OCI-LY3 (cell line): ENCODE results near the gene ZNF564.

Source experiments
- H2AFZ ChIP-seq: fragments of 200-600, 300-600 bp; shearing (Covaris generic); 2 replicates; pipeline ENCODE4 v1.6.0; 2014; ENCODE audit warnings: antibody characterized with exemption, low read depth, low read length
- H3K27ac ChIP-seq: fragments of 200-600, 300-600 bp; sonication (generic); 2 replicates; pipeline ENCODE4 v1.5.1; 2014; ENCODE audit warnings: mild to moderate bottlenecking, low read length, moderate library complexity, mixed read lengths
- H3K27me3 ChIP-seq: fragments of 200-600, 300-600 bp; sonication (generic); 2 replicates; pipeline ENCODE4 v1.6.1; 2014; ENCODE audit warnings: low read depth, low read length, mixed read lengths
- H3K36me3 ChIP-seq: fragments of 200-600, 300-600 bp; sonication (generic); replicated peaks from 2 replicates; pipeline ENCODE3; 2014; ENCODE audit warnings: low read depth, low read length, mixed read lengths
- H3K4me1 ChIP-seq: fragments of 300-600, 200-600 bp; sonication (generic); 2 replicates; pipeline ENCODE4 v1.6.1; 2014; ENCODE audit warnings: low read length, mixed read lengths
- H3K4me2 ChIP-seq: fragments of 200-600, 300-600 bp; sonication (generic); 2 replicates; pipeline ENCODE4 v1.6.1; 2014; ENCODE audit warnings: low read length, mixed read lengths
- H3K4me3 ChIP-seq: fragments of 300-600, 200-600 bp; sonication (generic); 2 replicates; pipeline ENCODE4 v1.5.1; 2014; ENCODE audit warnings: antibody characterized with exemption, mild to moderate bottlenecking, low read length, moderate library complexity
- H3K79me2 ChIP-seq: fragments of 300-600, 200-600 bp; shearing (Covaris generic); 2 replicates; pipeline ENCODE4 v1.6.1; 2014; ENCODE audit warnings: mild to moderate bottlenecking, low read length, mixed read lengths
- H3K9ac ChIP-seq: fragments of 300-600, 200-600 bp; shearing (Covaris generic); 2 replicates; pipeline ENCODE4 v1.6.0; 2014; ENCODE audit warnings: mild to moderate bottlenecking, low read length, moderate library complexity
- H3K9me3 ChIP-seq: fragments of 200-600, 300-600 bp; shearing (Covaris generic); 2 replicates; pipeline ENCODE4 v1.6.1; 2014; ENCODE audit warnings: low read length, mixed read lengths; ENCODE audit not compliant: insufficient read depth
- H4K20me1 ChIP-seq: fragments of 200-600, 300-600 bp; sonication (generic); 2 replicates; pipeline ENCODE4 v1.6.1; 2016; ENCODE audit warnings: low read length, mixed read lengths; ENCODE audit not compliant: insufficient read depth
- CTCF ChIP-seq: fragments of 200-600, 300-600 bp; sonication (generic); IDR thresholded peaks from 2 replicates; pipeline ENCODE4 v1.5.1; 2014; ENCODE audit warnings: antibody characterized with exemption, low read length, low read depth
- EZH2phosphoT487 ChIP-seq: fragments of 200-600 bp; shearing (Covaris generic); IDR thresholded peaks from 2 replicates; pipeline ENCODE4 v1.6.1; 2018; ENCODE audit warnings: antibody characterized with exemption, mixed run types, low read depth

Gene ZNF564

GRCh38 chr19:12543855-12544254 lies 7.4 kb downstream of the ZNF564 start:
- TF ChIP-seq CTCF (no peak), EZH2phosphoT487 (no peak)
- Histone ChIP-seq H3K4me3 (no peak overlapping the region), H4K20me1 (0 out of 2 replicates have a peak, but pooled peaks cover 6% of the 10 kb centered on the region), H3K9ac (no peak overlapping the region), H3K36me3 (peaks cover 63% of the 10 kb centered on the region), H3K4me1 (no peaks in the 10 kb centered on the region), H3K9me3 (peaks cover 6% of the 10 kb centered on the region), H2AFZ (no peak overlapping the region), H3K27ac (no peak overlapping the region), H3K27me3 (no peaks in the 10 kb centered on the region), H3K4me2 (no peak overlapping the region), H3K79me2 (peaks cover 58% of the 10 kb centered on the region)

GRCh38 chr19:12527034-12527836 lies 24.0 kb downstream of the ZNF564 start:
- no peaks in the 10 kb centered on the region for H3K4me1 ChIP-seq
- peaks cover 5% of the 10 kb centered on the region for H3K79me2 ChIP-seq
- H3K9ac ChIP-seq: no peak overlapping the region
- H3K27me3 ChIP-seq: no peaks in the 10 kb centered on the region
- no peak overlapping the region for H3K4me3 ChIP-seq
- H4K20me1 ChIP-seq: no peaks in the 10 kb centered on the region
- H2AFZ ChIP-seq: no peak overlapping the region
- TF ChIP-seq EZH2phosphoT487 (no peak), CTCF (no peak)
- H3K36me3 ChIP-seq: peaks cover 87% of the 10 kb centered on the region
- no peak overlapping the region for H3K4me2 ChIP-seq
- no peak overlapping the region for H3K27ac ChIP-seq
- H3K9me3 ChIP-seq: peaks cover 80% of the 10 kb centered on the region

- Histone ChIP-seq H3K36me3 (peaks cover 88% of the 10 kb centered on the region), H3K9me3 (peaks cover 81% of the 10 kb centered on the region)
- TF ChIP-seq EZH2phosphoT487 (no peak), CTCF (no peak)
Observed at GRCh38 chr19:12526542-12526941, 24.7 kb downstream of the ZNF564 start.

GRCh38 chr19:12521996-12522395 lies 29.3 kb downstream of the ZNF564 start:
- H3K4me3 ChIP-seq: no peak overlapping the region
- H3K4me1 ChIP-seq: no peaks in the 10 kb centered on the region
- no peaks in the 10 kb centered on the region for H3K79me2 ChIP-seq
- H3K36me3 ChIP-seq: peaks cover 63% of the 10 kb centered on the region
- H2AFZ ChIP-seq: no peak overlapping the region
- no peak overlapping the region for H3K9ac ChIP-seq
- no peak overlapping the region for H3K27ac ChIP-seq
- H3K27me3 ChIP-seq: no peaks in the 10 kb centered on the region
- no peak overlapping the region for H3K4me2 ChIP-seq
- H4K20me1 ChIP-seq: no peaks in the 10 kb centered on the region
- peaks cover 62% of the 10 kb centered on the region for H3K9me3 ChIP-seq
- TF ChIP-seq EZH2phosphoT487 (no peak), CTCF (peak; percentile 10; the same call in 1 of the 2 replicates)

More at GRCh38 chr19:12526542-12526941, 24.7 kb downstream of the ZNF564 start:
- H3K79me2 ChIP-seq: peaks cover 5% of the 10 kb centered on the region; the same call in 1 of the 2 replicates
- no peak overlapping the region for H3K4me2 ChIP-seq
- no peaks in the 10 kb centered on the region for H3K27me3 ChIP-seq
- H3K4me3 ChIP-seq: no peak overlapping the region
- H4K20me1 ChIP-seq: no peaks in the 10 kb centered on the region
- no peak overlapping the region for H2AFZ ChIP-seq
- no peak overlapping the region for H3K9ac ChIP-seq
- no peak overlapping the region for H3K27ac ChIP-seq
- H3K4me1 ChIP-seq: no peaks in the 10 kb centered on the region
